Hepatocyte (in vitro differentiated cells): Measurements from ENCODE around the gene ROR2. TPM values are rescaled to one million over a fixed set of nuclear protein-coding genes. Genes with fewer than 3 reads are reported as not detected.

Experiments
- DNase-seq: peaks from one replicate; pipeline ENCODE4 v3.0.0-alpha.2; 2016; ENCODE audit warnings: low spot score
- H2AFZ ChIP-seq: fragments of 200-600 bp; sonication (generic); 2 replicates; pipeline ENCODE4 v1.6.0; 2016; ENCODE audit warnings: antibody characterized with exemption, mild to moderate bottlenecking
- H3K27ac ChIP-seq: fragments of 200-600 bp; sonication (generic); 2 replicates; pipeline ENCODE4 v1.5.1; 2016; ENCODE audit warnings: mild to moderate bottlenecking
- H3K27me3 ChIP-seq: fragments of 200-600 bp; sonication (generic); 2 replicates; pipeline ENCODE4 v1.6.1; 2016
- H3K36me3 ChIP-seq: fragments of 200-600 bp; sonication (generic); replicated peaks from 2 replicates; pipeline ENCODE4 v1.5.1; 2016; ENCODE audit warnings: low read depth; ENCODE audit not compliant: insufficient read depth
- H3K4me1 ChIP-seq: fragments of 200-600 bp; sonication (generic); 2 replicates; pipeline ENCODE4 v1.5.1; 2016; ENCODE audit warnings: mild to moderate bottlenecking, moderate library complexity; ENCODE audit not compliant: insufficient read depth
- H3K4me2 ChIP-seq: fragments of 200-600 bp; sonication (generic); 2 replicates; pipeline ENCODE4 v1.6.0; 2016
- H3K4me3 ChIP-seq: fragments of 200-600 bp; sonication (generic); 2 replicates; pipeline ENCODE4 v1.5.1; 2016; ENCODE audit warnings: mild to moderate bottlenecking
- H3K79me2 ChIP-seq: fragments of 200-600 bp; sonication (generic); 2 replicates; pipeline ENCODE4 v1.6.0; 2017; ENCODE audit warnings: mild to moderate bottlenecking
- H3K9me2 ChIP-seq: fragments of 200-600 bp; sonication (generic); replicated peaks from 2 replicates; pipeline ENCODE4 v1.6.0; 2017; ENCODE audit warnings: mild to moderate bottlenecking; ENCODE audit not compliant: insufficient read depth
- H3K9me3 ChIP-seq: fragments of 200-600 bp; sonication (generic); 2 replicates; pipeline ENCODE4 v1.5.1; 2016; ENCODE audit warnings: low read depth, mild to moderate bottlenecking
- H4K20me1 ChIP-seq: fragments of 200-600 bp; sonication (generic); 2 replicates; pipeline ENCODE4 v1.6.0; 2016; ENCODE audit warnings: mild to moderate bottlenecking; ENCODE audit not compliant: insufficient read depth, poor library complexity, severe bottlenecking
- EZH2 ChIP-seq: fragments of 200-600 bp; sonication (generic); IDR thresholded peaks from 2 replicates; pipeline ENCODE4 v1.6.1; 2016; ENCODE audit warnings: antibody characterized with exemption, mild to moderate bottlenecking, borderline replicate concordance
- EZH2phosphoT487 ChIP-seq: fragments of 200-600 bp; sonication (generic); IDR thresholded peaks from one replicate; pipeline ENCODE4 v1.6.1; 2018; ENCODE audit warnings: antibody characterized with exemption, mild to moderate bottlenecking, low read depth, moderate library complexity; ENCODE audit not compliant: unreplicated experiment, severe bottlenecking
- WGBS: methylation state at CpG from one replicate; pipeline ENCODE4 v1.1.6; 2016; ENCODE audit warnings: low lambda C conversion rate; ENCODE audit errors: missing lambda C conversion rate; 5-methylcytosine and 5-hydroxymethylcytosine counted together
- polyA plus RNA-seq: library from polyadenylated mRNA; unstranded; fragments of >200 nt; fragmentation: Nextera tagmentation; extraction: Ambion mirVana; gene quantifications from 2 replicates; pipeline ENCODE4 v1.2.1, GENCODE V29; 2016
- total RNA-seq: library from RNA; depleted of rRNA; stranded (reverse); fragments of >200 nt; gene quantifications from 2 replicates; pipeline ENCODE4 v1.2.3, GENCODE V29; 2014
- TF ChIP-seq, protein P1 (sequence below): fragments of 200-600 bp; sonication (generic); IDR thresholded peaks from 2 replicates; pipeline ENCODE4 v1.5.1; 2016; ENCODE audit warnings: antibody characterized with exemption, mild to moderate bottlenecking; ENCODE audit not compliant: poor library complexity

ROR2 gene
- total and polyA plus RNA-seq, 2 experiments from 2014 or later: 25.6 to 29.5 TPM

DNA sequence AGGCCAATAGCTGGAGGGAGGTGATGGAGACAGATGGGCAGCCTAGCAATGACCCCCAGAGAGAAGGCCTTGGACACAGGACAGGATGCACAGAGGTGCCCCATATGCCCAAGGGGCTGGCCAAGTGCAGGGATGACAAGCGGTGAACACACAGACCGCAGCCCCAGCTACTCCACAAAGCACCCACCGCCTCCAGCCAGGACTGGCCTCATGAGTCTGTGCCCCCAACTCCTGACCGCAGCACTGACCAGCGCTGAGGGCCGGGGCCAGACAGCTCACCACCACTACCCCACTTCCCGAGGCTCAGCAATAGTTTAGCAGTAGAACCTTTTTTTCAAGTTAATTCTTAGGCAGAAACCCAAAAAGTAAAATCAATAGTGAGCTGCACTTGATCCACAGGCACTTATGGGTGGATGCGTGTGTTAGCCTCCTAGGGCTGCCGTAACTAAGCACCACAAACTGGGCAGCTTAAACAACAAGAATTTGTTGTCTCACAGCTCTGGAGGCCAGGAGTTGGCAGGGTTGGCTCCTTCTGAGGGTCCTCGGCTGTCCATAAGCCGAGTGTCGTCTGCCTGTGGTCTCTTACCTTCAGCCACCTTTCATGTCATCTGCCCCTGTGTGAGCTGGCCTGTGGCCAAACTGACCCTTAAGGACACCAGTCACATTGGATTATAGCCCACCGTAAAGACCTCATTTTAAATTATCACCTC, 14.1 kb downstream of the ROR2 start:
- TF ChIP-seq EZH2 (no peak), EZH2phosphoT487 (no peak)
- TF ChIP-seq, protein P1, sequence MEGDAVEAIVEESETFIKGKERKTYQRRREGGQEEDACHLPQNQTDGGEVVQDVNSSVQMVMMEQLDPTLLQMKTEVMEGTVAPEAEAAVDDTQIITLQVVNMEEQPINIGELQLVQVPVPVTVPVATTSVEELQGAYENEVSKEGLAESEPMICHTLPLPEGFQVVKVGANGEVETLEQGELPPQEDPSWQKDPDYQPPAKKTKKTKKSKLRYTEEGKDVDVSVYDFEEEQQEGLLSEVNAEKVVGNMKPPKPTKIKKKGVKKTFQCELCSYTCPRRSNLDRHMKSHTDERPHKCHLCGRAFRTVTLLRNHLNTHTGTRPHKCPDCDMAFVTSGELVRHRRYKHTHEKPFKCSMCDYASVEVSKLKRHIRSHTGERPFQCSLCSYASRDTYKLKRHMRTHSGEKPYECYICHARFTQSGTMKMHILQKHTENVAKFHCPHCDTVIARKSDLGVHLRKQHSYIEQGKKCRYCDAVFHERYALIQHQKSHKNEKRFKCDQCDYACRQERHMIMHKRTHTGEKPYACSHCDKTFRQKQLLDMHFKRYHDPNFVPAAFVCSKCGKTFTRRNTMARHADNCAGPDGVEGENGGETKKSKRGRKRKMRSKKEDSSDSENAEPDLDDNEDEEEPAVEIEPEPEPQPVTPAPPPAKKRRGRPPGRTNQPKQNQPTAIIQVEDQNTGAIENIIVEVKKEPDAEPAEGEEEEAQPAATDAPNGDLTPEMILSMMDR: no peak
- Histone ChIP-seq H3K36me3 (no peaks in the 10 kb centered on the region), H3K27ac (no peak overlapping the region), H3K79me2 (peaks cover 96% of the 10 kb centered on the region), H3K9me2 (no peaks in the 10 kb centered on the region), H2AFZ (no peak overlapping the region), H3K4me3 (no peak overlapping the region), H3K4me2 (no peak overlapping the region), H3K4me1 (peaks cover 11% of the 10 kb centered on the region), H3K9me3 (peaks cover 13% of the 10 kb centered on the region), H3K27me3 (no peaks in the 10 kb centered on the region), H4K20me1 (peaks cover 23% of the 10 kb centered on the region)
- WGBS: 90% methylated on average over 13 of the region's 13 CpGs
- DNase-seq: no peak

DNA sequence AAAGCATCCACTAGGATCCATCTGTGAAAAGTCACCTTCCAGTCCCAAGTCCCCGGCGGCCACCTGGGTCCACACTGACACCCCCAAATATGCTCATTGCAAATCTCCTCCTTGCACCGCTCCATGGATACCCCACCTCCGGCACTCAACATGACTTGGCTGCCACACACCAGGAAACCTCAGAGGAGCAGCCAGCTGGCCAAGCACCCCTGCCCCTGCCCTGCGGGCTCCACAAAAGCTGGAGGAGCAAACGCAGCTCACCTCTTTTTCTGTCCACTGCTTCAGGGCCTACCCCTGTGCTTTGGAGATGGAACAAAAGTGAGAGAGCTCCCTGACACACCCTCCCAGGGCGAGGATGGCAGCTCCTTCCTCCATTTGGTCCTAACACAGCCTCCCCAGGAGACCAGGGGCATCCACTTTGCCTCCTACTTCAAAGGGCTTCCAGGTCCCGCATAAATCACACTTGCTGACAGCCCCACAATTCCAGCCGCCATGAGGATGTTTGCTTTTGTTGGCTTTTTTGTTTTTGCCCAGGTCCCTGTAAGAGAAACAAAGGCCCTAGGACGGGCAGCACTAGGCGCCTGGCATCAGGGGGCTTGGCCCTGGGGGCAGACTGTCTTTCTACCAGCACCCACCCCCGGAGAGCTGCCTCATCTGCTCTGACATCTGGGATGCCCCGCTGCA, 14.8 kb downstream of the ROR2 start:
- H3K4me2 ChIP-seq: no peak overlapping the region
- H3K27me3 ChIP-seq: no peaks in the 10 kb centered on the region
- H4K20me1 ChIP-seq: peaks cover 20% of the 10 kb centered on the region
- H3K9me3 ChIP-seq: peaks cover 21% of the 10 kb centered on the region
- H3K36me3 ChIP-seq: no peaks in the 10 kb centered on the region
- peaks cover 11% of the 10 kb centered on the region for H3K4me1 ChIP-seq
- no peak for DNase-seq
- no peak overlapping the region for H3K27ac ChIP-seq
- no peaks in the 10 kb centered on the region for H3K9me2 ChIP-seq
- WGBS: 76% methylated on average over 13 of the region's 13 CpGs
- H3K4me3 ChIP-seq: no peak overlapping the region
- no peak overlapping the region for H2AFZ ChIP-seq
- peaks cover 97% of the 10 kb centered on the region for H3K79me2 ChIP-seq
- no peak for TF ChIP-seq EZH2
- no peak for TF ChIP-seq EZH2phosphoT487
- TF ChIP-seq, protein P1: no peak

DNA sequence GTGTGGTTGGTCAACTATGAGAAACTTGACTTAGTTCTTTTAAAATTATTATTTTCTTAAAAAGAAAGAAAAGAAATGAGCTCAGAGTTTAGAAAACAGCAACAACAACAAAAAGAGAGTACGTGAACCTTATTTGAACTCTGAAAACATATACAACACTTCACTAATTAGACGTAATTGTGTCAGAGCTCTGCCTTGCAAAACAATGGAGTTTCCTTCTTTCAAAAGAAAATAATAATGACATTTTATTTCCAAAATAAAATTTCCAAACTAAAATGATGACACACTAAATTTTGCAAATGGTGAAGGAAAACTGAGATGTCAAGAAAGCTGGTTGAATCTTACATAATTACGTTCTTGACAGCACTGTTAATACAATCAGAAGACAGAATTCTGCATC, 15.4 kb downstream of the ROR2 start:
- WGBS: 71% methylated on average over 3 of the region's 3 CpGs
- Histone ChIP-seq H4K20me1 (peaks cover 16% of the 10 kb centered on the region), H3K27ac (peak overlapping the region; percentile 14), H3K79me2 (peaks cover 97% of the 10 kb centered on the region), H3K4me1 (peaks cover 11% of the 10 kb centered on the region), H3K27me3 (no peaks in the 10 kb centered on the region), H3K4me2 (peak overlapping the region; percentile 56), H2AFZ (no peak overlapping the region), H3K36me3 (no peaks in the 10 kb centered on the region), H3K4me3 (no peak overlapping the region), H3K9me3 (peaks cover 23% of the 10 kb centered on the region), H3K9me2 (no peaks in the 10 kb centered on the region)
- no peak for TF ChIP-seq EZH2
- TF ChIP-seq, protein P1: no peak
- TF ChIP-seq EZH2phosphoT487: no peak
- no peak for DNase-seq
